Endodermal cell (in vitro differentiated cells): ENCODE results near the gene CCND1. TPM values are rescaled to one million over a fixed set of nuclear protein-coding genes. Genes with fewer than 3 reads are reported as not detected.
A peak's percentile ranks its signal among the peaks of the same experiment; 100 is the strongest.

Source experiments
- DNase-seq: peaks from one replicate; pipeline ENCODE4 v3.0.0-alpha.2; 2017
- H3K27ac ChIP-seq: 2 replicates; pipeline ENCODE4 v1.5.1; 2013; ENCODE audit warnings: mild to moderate bottlenecking, low read depth, low read length, moderate library complexity
- H3K27me3 ChIP-seq: 2 replicates; pipeline ENCODE4 v1.6.1; 2013; ENCODE audit warnings: mild to moderate bottlenecking, low read length, moderate library complexity; ENCODE audit not compliant: insufficient read depth, control insufficient read depth, poor library complexity, severe bottlenecking
- H3K36me3 ChIP-seq: 2 replicates; pipeline ENCODE4 v1.7.0; 2013; ENCODE audit warnings: mild to moderate bottlenecking, low read length, moderate library complexity; ENCODE audit not compliant: control insufficient read depth, insufficient read depth
- H3K4me1 ChIP-seq: one replicate; pipeline ENCODE4 v1.7.0; 2013; ENCODE audit warnings: low read length; ENCODE audit not compliant: control insufficient read depth, insufficient read depth
- H3K4me3 ChIP-seq: 2 replicates; pipeline ENCODE4 v1.5.1; 2013; ENCODE audit warnings: mild to moderate bottlenecking, low read length, moderate library complexity
- H3K9ac ChIP-seq: 2 replicates; pipeline ENCODE4 v1.6.1; 2013; ENCODE audit warnings: mild to moderate bottlenecking, low read length, moderate library complexity; ENCODE audit not compliant: poor library complexity, severe bottlenecking; ENCODE audit errors: extremely low read depth
- H3K9me3 ChIP-seq: 2 replicates; pipeline ENCODE4 v1.6.1; 2013; ENCODE audit warnings: mild to moderate bottlenecking, low read length, moderate library complexity; ENCODE audit not compliant: control insufficient read depth
- H3K27ac Mint-ChIP-seq: 2 replicates; pipeline ENCODE4 v1.8.0; 2020; ENCODE audit warnings: mixed read lengths
- H3K27me3 Mint-ChIP-seq: 2 replicates; pipeline ENCODE4 v1.8.0; 2021; ENCODE audit warnings: mild to moderate bottlenecking, mixed read lengths; ENCODE audit not compliant: insufficient read depth
- H3K36me3 Mint-ChIP-seq: 2 replicates; pipeline ENCODE4 v1.8.0; 2020; ENCODE audit warnings: low read depth, mixed read lengths
- H3K4me1 Mint-ChIP-seq: 2 replicates; pipeline ENCODE4 v1.8.0; 2020; ENCODE audit warnings: mixed read lengths
- H3K4me3 Mint-ChIP-seq: 2 replicates; pipeline ENCODE4 v1.8.0; 2020; ENCODE audit warnings: mild to moderate bottlenecking, moderate library complexity, mixed read lengths
- H3K9me3 Mint-ChIP-seq: 2 replicates; pipeline ENCODE4 v1.8.0; 2020; ENCODE audit warnings: mild to moderate bottlenecking, mixed read lengths
- CTCF ChIP-seq: fragments of 200-600 bp; sonication (generic); conservative IDR thresholded peaks from 2 replicates; pipeline ENCODE4 v1.5.0; 2021; ENCODE audit warnings: antibody characterized with exemption, mild to moderate bottlenecking
- whole genome bisulfite sequencing, 2 experiments: methylation state at CpG; one replicate each; pipeline versions ENCODE4 v1.1.5 to v1.1.7; 2013; ENCODE audit warnings: missing lambda C conversion rate in 2 of 2, mixed read lengths in 1 of 2; ENCODE audit not compliant: insufficient coverage in 1 of 2, insufficient read length in 1 of 2; 5-methylcytosine and 5-hydroxymethylcytosine counted together
- total RNA-seq, 2 donors: library from RNA; stranded (reverse); fragmentation: NEBNext Ultra II Directional in 1 of 2; extraction: Animal tissue kit (Norgen Biotek cat#: 25700) in 1 of 2; gene quantifications; 2 replicates in 1 of 2; 3 replicates in 1 of 2; pipeline ENCODE4 v1.2.1, GENCODE V29; 2021

Gene CCND1
- total RNA-seq, 2 donors from 2014 or later, result 65.7 to 214 TPM

DNA sequence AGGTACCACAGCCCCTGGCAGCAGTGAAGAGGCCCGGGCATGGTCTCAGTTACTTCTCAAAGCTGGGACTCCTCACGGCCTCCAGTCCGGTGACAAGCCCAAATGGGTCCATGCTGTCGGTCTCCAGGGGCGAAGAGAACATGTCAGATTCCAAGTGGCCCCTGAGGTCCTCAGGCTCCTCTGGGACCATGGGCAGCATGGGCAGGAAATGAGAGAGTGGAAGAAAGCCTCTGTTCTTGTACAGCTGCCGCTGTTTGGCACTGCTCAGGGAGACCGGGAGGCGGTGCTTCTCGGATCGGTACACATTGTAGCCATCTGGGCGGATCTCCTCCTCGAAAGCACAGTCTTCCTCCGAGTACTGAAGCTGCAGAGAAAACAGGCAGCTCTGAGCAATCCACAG, 58.3 kb downstream of the CCND1 start:
- TF ChIP-seq CTCF, result no peak
- Histone ChIP-seq H3K27ac (no peak overlapping the region), H3K27me3 (peaks cover 28% of the 10 kb centered on the region), H3K4me3 (no peak overlapping the region), H3K36me3 (no peaks in the 10 kb centered on the region), H3K9ac (no peak overlapping the region), H3K9me3 (no peaks in the 10 kb centered on the region), H3K4me1 (peaks cover 6% of the 10 kb centered on the region)
- Mint-ChIP-seq H3K4me1 (peaks cover 12% of the 10 kb centered on the region), H3K9me3 (no peaks in the 10 kb centered on the region), H3K4me3 (no peak overlapping the region), H3K27ac (no peak overlapping the region), H3K36me3 (no peaks in the 10 kb centered on the region), H3K27me3 (peaks cover 19% of the 10 kb centered on the region)
- WGBS, 2 experiments, result 94 to 95% methylated on average over 12 to 13 of the region's 13 CpGs
- no peak for DNase-seq

GRCh38 chr11:69700278-69701140, 59.6 kb downstream of the CCND1 start:
- no peak for TF ChIP-seq CTCF
- H3K27me3 ChIP-seq, result peaks cover 41% of the 10 kb centered on the region
- H3K27ac ChIP-seq, result no peak overlapping the region
- peaks cover 6% of the 10 kb centered on the region for H3K4me1 ChIP-seq
- Mint-ChIP-seq H3K27me3 (peaks cover 30% of the 10 kb centered on the region), H3K4me1 (peaks cover 17% of the 10 kb centered on the region), H3K27ac (peak overlapping the region; percentile 92), H3K36me3 (no peaks in the 10 kb centered on the region), H3K9me3 (no peaks in the 10 kb centered on the region), H3K4me3 (peak overlapping the region; percentile 36)
- H3K4me3 ChIP-seq, result no peak overlapping the region
- WGBS, 2 experiments, result 19 to 21% methylated on average over 17 to 20 of the region's 20 CpGs
- DNase-seq, result peak; percentile 95
- no peaks in the 10 kb centered on the region for H3K9me3 ChIP-seq
- no peak overlapping the region for H3K9ac ChIP-seq
- H3K36me3 ChIP-seq, result no peaks in the 10 kb centered on the region

DNA sequence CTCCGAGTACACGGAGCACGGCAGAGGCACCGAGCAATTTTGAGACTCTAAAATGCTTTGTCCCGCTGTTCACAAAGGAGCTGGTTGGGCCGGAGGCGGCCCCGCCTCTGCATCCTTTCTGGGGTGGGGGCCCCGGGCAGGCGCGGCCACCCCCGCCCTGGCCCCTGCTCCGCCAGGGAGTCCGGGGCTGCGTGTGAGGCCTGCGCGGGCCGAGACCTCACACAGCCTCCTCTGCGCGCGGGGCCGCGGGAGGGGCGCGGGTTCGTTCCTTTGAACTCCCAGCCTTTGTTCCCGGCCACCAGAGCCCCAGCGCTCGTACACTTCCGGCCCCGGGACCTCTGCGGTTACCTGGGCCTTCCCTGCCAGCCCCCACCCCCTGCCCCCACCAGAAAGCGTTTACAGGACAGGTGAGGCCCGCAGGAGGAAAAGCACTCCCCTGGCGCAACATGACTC, 61.3 kb downstream of the CCND1 start:
- no peak overlapping the region for H3K27ac Mint-ChIP-seq
- H3K9me3 Mint-ChIP-seq, result no peaks in the 10 kb centered on the region
- no peak overlapping the region for H3K9ac ChIP-seq
- H3K36me3 ChIP-seq, result no peaks in the 10 kb centered on the region
- peaks cover 53% of the 10 kb centered on the region for H3K27me3 ChIP-seq
- 10 to 16% methylated on average over 11 to 35 of the region's 35 CpGs for WGBS, 2 experiments
- H3K4me3 ChIP-seq, result no peak overlapping the region
- peaks cover 31% of the 10 kb centered on the region for H3K4me1 Mint-ChIP-seq
- no peak for TF ChIP-seq CTCF
- peaks cover 6% of the 10 kb centered on the region for H3K4me1 ChIP-seq
- peak; percentile 83 for DNase-seq
- peaks cover 35% of the 10 kb centered on the region for H3K27me3 Mint-ChIP-seq
- no peak overlapping the region for H3K27ac ChIP-seq
- no peaks in the 10 kb centered on the region for H3K36me3 Mint-ChIP-seq
- H3K9me3 ChIP-seq, result no peaks in the 10 kb centered on the region
- H3K4me3 Mint-ChIP-seq, result peak overlapping the region; percentile 40
